H9 (cell line): ENCODE data around the gene CD81. TPM values are rescaled to one million over a fixed set of nuclear protein-coding genes. Genes with fewer than 3 reads are reported as not detected.

Source experiments
- DNase-seq: peaks from one replicate; pipeline ENCODE4 v3.0.0-alpha.2; 2017
- H2AFZ ChIP-seq: one replicate; pipeline ENCODE4 v1.6.1; 2013; ENCODE audit warnings: mild to moderate bottlenecking, low read length, control low read depth, moderate library complexity
- H2AK5ac ChIP-seq: 2 replicates; pipeline ENCODE4 v1.6.1; 2013; ENCODE audit warnings: low read length, control low read depth, mixed read lengths; ENCODE audit not compliant: insufficient read length
- H2BK120ac ChIP-seq: one replicate; pipeline ENCODE4 v1.6.1; 2013; ENCODE audit warnings: low read depth, mild to moderate bottlenecking, low read length, control low read depth, inconsistent platforms; ENCODE audit not compliant: poor library complexity, severe bottlenecking
- H2BK12ac ChIP-seq: 2 replicates; pipeline ENCODE4 v1.6.1; 2013; ENCODE audit warnings: low read length, control low read depth, mixed read lengths, low read depth; ENCODE audit not compliant: insufficient read length
- H2BK15ac ChIP-seq: 2 replicates; pipeline ENCODE4 v1.6.1; 2013; ENCODE audit warnings: low read depth, low read length, control low read depth
- H2BK20ac ChIP-seq: one replicate; pipeline ENCODE4 v1.6.1; 2013; ENCODE audit warnings: low read depth, mild to moderate bottlenecking, low read length, control low read depth, inconsistent platforms; ENCODE audit not compliant: poor library complexity, severe bottlenecking
- H2BK5ac ChIP-seq: 2 replicates; pipeline ENCODE4 v1.6.1; 2013; ENCODE audit warnings: low read length, control low read depth, mixed read lengths; ENCODE audit not compliant: insufficient read length
- H3K14ac ChIP-seq: 2 replicates; pipeline ENCODE4 v1.6.1; 2013; ENCODE audit warnings: low read length, control low read depth; ENCODE audit not compliant: insufficient read depth
- H3K18ac ChIP-seq: 2 replicates; pipeline ENCODE4 v1.6.1; 2013; ENCODE audit warnings: low read depth, mild to moderate bottlenecking, mixed read lengths, low read length, control low read depth; ENCODE audit not compliant: insufficient read length
- H3K23ac ChIP-seq: 2 replicates; pipeline ENCODE4 v1.6.1; 2013; ENCODE audit warnings: low read length, control low read depth, mixed read lengths, low read depth; ENCODE audit not compliant: insufficient read length
- H3K23me2 ChIP-seq: 2 replicates; pipeline ENCODE4 v1.6.1; 2013; ENCODE audit warnings: low read depth, mild to moderate bottlenecking, mixed read lengths, low read length, control low read depth; ENCODE audit not compliant: insufficient read length, poor library complexity, severe bottlenecking
- H3K27ac ChIP-seq: 2 replicates; pipeline ENCODE4 v1.5.1; 2013; ENCODE audit warnings: low read length, control low read depth, mixed read lengths, low read depth; ENCODE audit not compliant: insufficient read length
- H3K27me3 ChIP-seq: 2 replicates; pipeline ENCODE4 v1.6.1; 2013; ENCODE audit warnings: low read length, control low read depth, inconsistent platforms; ENCODE audit not compliant: insufficient read depth
- H3K4ac ChIP-seq: 2 replicates; pipeline ENCODE4 v1.6.1; 2013; ENCODE audit warnings: low read depth, mild to moderate bottlenecking, control low read depth, inconsistent platforms, low read length, moderate library complexity
- H3K4me1 ChIP-seq: 2 replicates; pipeline ENCODE4 v1.6.1; 2013; ENCODE audit warnings: low read length, control low read depth, inconsistent platforms; ENCODE audit not compliant: insufficient read depth
- H3K4me2 ChIP-seq: 2 replicates; pipeline ENCODE4 v1.6.1; 2013; ENCODE audit warnings: low read length, control low read depth, mixed read lengths; ENCODE audit not compliant: insufficient read length, insufficient read depth
- H3K56ac ChIP-seq: 2 replicates; pipeline ENCODE4 v1.6.1; 2013; ENCODE audit warnings: low read depth, mild to moderate bottlenecking, mixed read lengths, low read length, control low read depth; ENCODE audit not compliant: insufficient read length
- H3K79me1 ChIP-seq: 2 replicates; pipeline ENCODE4 v1.6.1; 2013; ENCODE audit warnings: low read depth, mild to moderate bottlenecking, moderate library complexity, low read length, control low read depth, inconsistent platforms; ENCODE audit not compliant: insufficient read depth, poor library complexity, severe bottlenecking
- H3K79me2 ChIP-seq: 2 replicates; pipeline ENCODE4 v1.6.1; 2013; ENCODE audit warnings: low read length, control low read depth, inconsistent platforms; ENCODE audit not compliant: insufficient read depth
- H3K9ac ChIP-seq: 2 replicates; pipeline ENCODE4 v1.6.1; 2013; ENCODE audit warnings: low read length, control low read depth, mixed read lengths; ENCODE audit not compliant: insufficient read length; ENCODE audit errors: extremely low read depth
- H3K9me3 ChIP-seq: one replicate; pipeline ENCODE4 v1.6.1; 2013; ENCODE audit warnings: low read depth, low read length, inconsistent platforms; ENCODE audit not compliant: control insufficient read depth
- H3T11ph ChIP-seq: one replicate; pipeline ENCODE4 v1.6.1; 2013; ENCODE audit warnings: mild to moderate bottlenecking, low read length, control low read depth, inconsistent platforms
- H4K20me1 ChIP-seq: one replicate; pipeline ENCODE4 v1.6.1; 2013; ENCODE audit not compliant: control insufficient read depth, insufficient read length, insufficient read depth
- H4K5ac ChIP-seq: 2 replicates; pipeline ENCODE4 v1.6.1; 2013; ENCODE audit warnings: low read depth, mild to moderate bottlenecking, mixed read lengths, low read length, control low read depth; ENCODE audit not compliant: insufficient read length
- H4K8ac ChIP-seq: replicated peaks from 2 replicates; pipeline ENCODE4 v1.6.1; 2013; ENCODE audit warnings: low read length, control low read depth, mixed read lengths, low read depth; ENCODE audit not compliant: insufficient read length
- H4K91ac ChIP-seq: 2 replicates; pipeline ENCODE4 v1.6.1; 2013; ENCODE audit warnings: low read depth, mild to moderate bottlenecking, moderate library complexity, mixed read lengths, low read length, control low read depth; ENCODE audit not compliant: insufficient read length
- H3K27ac Mint-ChIP-seq, 3 experiments: 2 replicates in 2 of 3; 3 replicates in 1 of 3; pipeline ENCODE4 v1.8.0; 2020 to 2021; ENCODE audit warnings: mixed read lengths in 3 of 3, mild to moderate bottlenecking in 1 of 3, moderate library complexity in 1 of 3
- H3K27me3 Mint-ChIP-seq: 2 replicates; pipeline ENCODE4 v1.8.0; 2021; ENCODE audit warnings: low read depth, mild to moderate bottlenecking, moderate library complexity, mixed read lengths
- H3K36me3 Mint-ChIP-seq, 3 experiments: 2 replicates in 2 of 3; 3 replicates in 1 of 3; pipeline ENCODE4 v1.8.0; 2020 to 2021; ENCODE audit warnings: low read depth in 3 of 3, mixed read lengths in 3 of 3; ENCODE audit not compliant: insufficient read depth in 1 of 3
- H3K4me1 Mint-ChIP-seq, 2 experiments: 2 replicates each; pipeline ENCODE4 v1.8.0; 2020; ENCODE audit warnings: mixed read lengths in 2 of 2
- H3K4me3 Mint-ChIP-seq, 2 experiments: 2 replicates in 1 of 2; 3 replicates in 1 of 2; pipeline ENCODE4 v1.8.0; 2020 to 2021; ENCODE audit warnings: mild to moderate bottlenecking in 2 of 2, mixed read lengths in 2 of 2, moderate library complexity in 1 of 2
- H3K9me3 Mint-ChIP-seq, 2 experiments: 2 replicates in 1 of 2; 3 replicates in 1 of 2; pipeline ENCODE4 v1.8.0; 2020; ENCODE audit warnings: mild to moderate bottlenecking in 2 of 2, mixed read lengths in 2 of 2, moderate library complexity in 1 of 2
- WGBS: extraction: QIAGEN DNeasy Blood & Tissue Kit; methylation state at CpG from one replicate; pipeline ENCODE4 v1.1.7; 2013; ENCODE audit warnings: missing lambda C conversion rate, low lambda C conversion rate, mixed read lengths; ENCODE audit not compliant: insufficient read length; ENCODE audit errors: extremely low coverage; 5-methylcytosine and 5-hydroxymethylcytosine counted together
- total RNA-seq: library from RNA; stranded (reverse); gene quantifications from 2 replicates; pipeline ENCODE4 v1.2.1, GENCODE V29; 2021
- TF ChIP-seq, protein P1 (sequence below): fragments of 200-600 bp; sonication (generic); conservative IDR thresholded peaks from 3 replicates; pipeline ENCODE4 v1.8.0; 2021; ENCODE audit warnings: antibody characterized with exemption, mild to moderate bottlenecking

The CD81 gene
- total RNA-seq, 1 experiment from 2014 or later, result 246 TPM

GRCh38 chr11:2431395-2431794 is 54.3 kb downstream of the CD81 start:
- H4K20me1 ChIP-seq, result no peaks in the 10 kb centered on the region
- H2AFZ ChIP-seq, result no peak overlapping the region
- no peak overlapping the region for H2BK120ac ChIP-seq
- H3K9ac ChIP-seq, result no peak overlapping the region
- no peaks in the 10 kb centered on the region for H3K79me1 ChIP-seq
- H3K4me3 Mint-ChIP-seq, result no peak overlapping the region
- H3K4ac ChIP-seq, result no peak overlapping the region
- no peak overlapping the region for H3K56ac ChIP-seq
- no peak overlapping the region for H4K91ac ChIP-seq
- TF ChIP-seq, protein P1, sequence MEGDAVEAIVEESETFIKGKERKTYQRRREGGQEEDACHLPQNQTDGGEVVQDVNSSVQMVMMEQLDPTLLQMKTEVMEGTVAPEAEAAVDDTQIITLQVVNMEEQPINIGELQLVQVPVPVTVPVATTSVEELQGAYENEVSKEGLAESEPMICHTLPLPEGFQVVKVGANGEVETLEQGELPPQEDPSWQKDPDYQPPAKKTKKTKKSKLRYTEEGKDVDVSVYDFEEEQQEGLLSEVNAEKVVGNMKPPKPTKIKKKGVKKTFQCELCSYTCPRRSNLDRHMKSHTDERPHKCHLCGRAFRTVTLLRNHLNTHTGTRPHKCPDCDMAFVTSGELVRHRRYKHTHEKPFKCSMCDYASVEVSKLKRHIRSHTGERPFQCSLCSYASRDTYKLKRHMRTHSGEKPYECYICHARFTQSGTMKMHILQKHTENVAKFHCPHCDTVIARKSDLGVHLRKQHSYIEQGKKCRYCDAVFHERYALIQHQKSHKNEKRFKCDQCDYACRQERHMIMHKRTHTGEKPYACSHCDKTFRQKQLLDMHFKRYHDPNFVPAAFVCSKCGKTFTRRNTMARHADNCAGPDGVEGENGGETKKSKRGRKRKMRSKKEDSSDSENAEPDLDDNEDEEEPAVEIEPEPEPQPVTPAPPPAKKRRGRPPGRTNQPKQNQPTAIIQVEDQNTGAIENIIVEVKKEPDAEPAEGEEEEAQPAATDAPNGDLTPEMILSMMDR, result no peak
- H3K79me2 ChIP-seq, result no peaks in the 10 kb centered on the region
- H4K5ac ChIP-seq, result no peak overlapping the region
- no peak for DNase-seq
- no peaks in the 10 kb centered on the region; a peak in 1 of 5 replicates for H3K9me3 Mint-ChIP-seq
- H3K4me1 Mint-ChIP-seq, result no peaks in the 10 kb centered on the region
- H3K9me3 ChIP-seq, result no peaks in the 10 kb centered on the region
- H3K14ac ChIP-seq, result no peak overlapping the region
- no peaks in the 10 kb centered on the region for H3K4me1 ChIP-seq
- peaks cover 14% of the 10 kb centered on the region for H3K27me3 Mint-ChIP-seq
- H2BK12ac ChIP-seq, result no peak overlapping the region
- H4K8ac ChIP-seq, result no peak overlapping the region
- no peaks in the 10 kb centered on the region; the same call in 1 of the 2 replicates for H3K27me3 ChIP-seq
- no peak overlapping the region for H2AK5ac ChIP-seq
- H3K4me2 ChIP-seq, result no peak overlapping the region
- H3K36me3 Mint-ChIP-seq, result no peaks in the 10 kb centered on the region
- no peaks in the 10 kb centered on the region for H3K23me2 ChIP-seq
- H3K27ac ChIP-seq, result no peak overlapping the region
- WGBS, result no CpG with 5 or more reads among the region's 1 CpG
- no peak overlapping the region for H3K18ac ChIP-seq
- no peak overlapping the region for H2BK20ac ChIP-seq
- H2BK5ac ChIP-seq, result no peak overlapping the region
- H3K23ac ChIP-seq, result no peak overlapping the region
- no peak overlapping the region for H3T11ph ChIP-seq
- H2BK15ac ChIP-seq, result no peak overlapping the region
- H3K27ac Mint-ChIP-seq, result no peak overlapping the region; a peak in 1 of 7 replicates
